Measurements from ENCODE around the gene RHD.
"Not testable (repeated sequence)": the region's sequence is repeated elsewhere in the genome, so short reads cannot be mapped to it uniquely, and the experiment has no call there.

RHD gene

DNA sequence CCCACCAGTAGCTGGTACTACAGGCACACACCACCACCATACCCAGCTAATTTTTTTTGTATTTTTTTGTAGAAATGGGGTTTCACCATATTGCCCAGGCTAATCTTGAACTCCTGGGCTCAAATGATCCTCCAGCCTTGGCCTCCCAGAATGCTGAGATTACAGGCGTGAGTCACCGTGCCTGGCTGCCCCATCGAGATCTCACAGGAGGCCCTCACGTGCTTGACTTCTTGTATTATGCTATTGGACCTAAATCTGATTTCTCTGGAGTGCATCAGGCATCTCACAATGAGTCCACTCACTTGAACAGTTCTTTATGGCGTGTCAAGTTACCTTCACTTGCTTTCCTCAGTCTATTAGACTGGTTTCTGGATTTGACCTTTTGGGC is 15.7 kb upstream of the RHD start:
- no peak for DNase-seq

DNA sequence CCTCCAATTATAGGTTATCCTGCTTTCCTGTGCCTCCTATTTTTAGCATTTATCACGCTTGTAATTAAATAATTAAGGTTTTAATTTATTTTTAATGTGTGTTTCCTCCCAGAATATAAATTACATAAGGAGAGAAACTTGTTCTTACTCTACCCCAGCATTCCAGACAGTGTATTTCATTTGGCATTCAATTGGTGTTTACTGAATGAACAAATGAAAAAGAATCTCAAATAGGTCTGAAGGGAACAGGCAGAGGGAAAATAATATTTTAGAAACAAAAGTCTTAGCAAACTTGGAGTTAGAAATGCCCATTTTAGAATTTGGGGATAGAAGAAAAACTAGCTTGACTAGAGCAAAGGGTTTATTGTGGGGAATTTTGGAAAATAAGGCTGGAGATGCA is 15.1 kb upstream of the RHD start:
- no peak for DNase-seq

DNA sequence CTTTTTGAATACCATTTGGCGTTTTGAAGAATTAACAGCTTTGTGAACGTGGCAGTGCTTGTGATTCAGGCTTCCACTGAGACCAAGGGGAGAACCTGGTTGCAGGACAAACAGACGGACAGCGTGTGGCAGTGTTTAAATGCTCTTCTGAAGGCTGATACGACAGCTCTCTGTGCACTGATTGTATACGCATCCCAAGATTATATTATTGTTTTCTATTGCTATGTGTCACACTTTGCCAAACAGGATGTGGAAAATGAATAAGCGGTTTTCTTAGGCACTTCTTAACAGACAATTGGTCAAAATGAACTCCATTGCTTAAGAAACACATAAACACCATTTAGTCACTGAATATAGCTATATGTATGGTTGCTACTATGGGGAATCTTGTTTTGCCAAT is 12.5 kb upstream of the RHD start:
- not testable (repeated sequence) for DNase-seq

DNA sequence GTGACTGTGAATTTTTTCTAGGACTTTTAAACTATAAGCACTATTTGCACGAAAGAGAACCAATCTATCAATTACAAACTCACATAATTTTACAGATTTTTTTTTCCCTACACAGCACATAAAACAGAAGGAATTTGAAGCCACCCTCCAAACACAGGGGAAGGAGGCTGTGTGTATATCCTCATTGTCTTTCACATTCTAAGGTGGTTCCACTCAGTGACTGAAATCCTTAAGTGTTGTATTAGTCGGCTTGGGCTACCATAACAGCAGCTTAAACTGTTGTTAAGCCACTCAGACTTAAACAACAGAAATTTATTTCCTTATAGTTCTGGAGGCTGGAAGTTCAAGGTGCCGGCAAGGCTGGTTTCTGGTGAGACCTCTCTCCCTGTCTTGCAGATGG is 12.0 kb upstream of the RHD start:
- DNase-seq: not testable (repeated sequence)

- not testable (repeated sequence) for DNase-seq
These were observed 5.6 kb upstream of the RHD start for GRCh38 chr1:25266554-25267287.

GRCh38 chr1:25267288-25268142 is 4.8 kb upstream of the RHD start:
- DNase-seq: peak in 44 of 56 donors; percentile 4 to 87 (median 52)

DNA sequence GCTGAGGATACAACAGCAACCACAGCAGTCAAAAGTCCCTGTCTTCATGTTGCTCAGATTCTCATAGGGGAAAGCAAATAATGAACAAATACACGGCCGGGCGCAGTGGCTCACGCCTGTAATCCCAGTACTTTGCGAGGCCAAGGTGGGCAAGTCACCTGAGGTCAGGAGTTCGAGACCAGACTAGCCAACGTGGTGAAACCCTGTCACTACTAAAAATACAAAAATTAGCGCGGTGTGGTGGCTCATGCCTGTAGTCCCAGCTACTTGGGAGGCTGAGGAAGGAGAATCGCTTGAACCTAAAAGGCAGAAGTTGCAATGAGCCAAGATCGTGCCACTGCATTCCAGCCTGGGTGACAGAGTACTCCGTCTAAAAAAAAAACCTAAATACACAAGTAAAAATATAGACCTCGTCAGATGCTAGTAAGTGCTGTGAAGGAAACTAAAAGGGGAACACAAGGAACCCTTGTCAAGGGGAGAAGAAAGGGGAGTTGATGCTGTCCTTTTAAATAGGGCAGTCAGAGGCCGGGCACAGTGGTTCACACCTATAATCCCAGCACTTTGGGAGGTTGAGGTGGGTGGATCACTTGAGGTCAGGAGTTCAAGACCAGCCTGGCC is 4.1 kb upstream of the RHD start:
- not testable (repeated sequence) for DNase-seq

DNA sequence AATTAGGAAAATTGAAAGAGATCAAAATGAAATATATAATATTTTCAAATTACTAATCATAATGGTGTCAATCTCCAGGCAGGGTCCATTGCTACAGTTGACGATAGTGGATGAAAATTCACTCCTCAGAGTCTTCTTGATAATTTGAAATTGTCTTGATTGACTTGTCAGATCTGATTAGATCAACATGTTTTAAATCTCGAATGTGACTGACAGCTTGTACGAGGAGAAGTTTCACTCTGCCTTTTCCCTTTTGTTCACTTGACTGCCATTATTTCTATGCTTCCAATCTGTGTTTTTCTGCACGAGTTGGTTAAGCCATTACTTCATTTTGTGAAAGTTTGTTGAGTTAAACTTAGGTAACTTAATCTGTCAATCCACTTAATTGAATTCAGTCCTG is 3.3 kb downstream of the RHD start:
- DNase-seq: not testable (repeated sequence)

DNA sequence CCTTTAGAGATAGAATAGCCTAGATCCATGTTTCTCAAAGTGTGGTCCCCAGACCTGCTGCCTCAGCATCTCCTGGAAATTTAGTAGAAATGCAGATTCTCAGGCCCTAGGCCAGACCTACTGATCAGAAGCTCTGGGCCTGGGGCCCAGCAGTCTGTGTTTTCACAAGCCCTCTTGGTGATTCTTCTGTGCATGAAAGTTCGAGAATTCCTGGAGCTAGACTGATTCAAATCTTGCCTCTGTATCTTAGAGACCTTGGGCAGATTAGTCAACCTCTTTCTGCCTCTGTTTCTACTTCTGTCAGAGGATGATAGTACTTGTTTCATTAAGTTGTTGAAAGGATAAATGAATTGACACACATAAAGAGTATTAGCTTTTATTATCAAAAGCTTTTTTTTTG is 5.0 kb downstream of the RHD start:
- not testable (repeated sequence) for DNase-seq

GRCh38 chr1:25278358-25278757 is 6.0 kb downstream of the RHD start:
- not testable (repeated sequence) for DNase-seq

- DNase-seq: not testable (repeated sequence)
These were observed 6.5 kb downstream of the RHD start for GRCh38 chr1:25278790-25279189.

DNA sequence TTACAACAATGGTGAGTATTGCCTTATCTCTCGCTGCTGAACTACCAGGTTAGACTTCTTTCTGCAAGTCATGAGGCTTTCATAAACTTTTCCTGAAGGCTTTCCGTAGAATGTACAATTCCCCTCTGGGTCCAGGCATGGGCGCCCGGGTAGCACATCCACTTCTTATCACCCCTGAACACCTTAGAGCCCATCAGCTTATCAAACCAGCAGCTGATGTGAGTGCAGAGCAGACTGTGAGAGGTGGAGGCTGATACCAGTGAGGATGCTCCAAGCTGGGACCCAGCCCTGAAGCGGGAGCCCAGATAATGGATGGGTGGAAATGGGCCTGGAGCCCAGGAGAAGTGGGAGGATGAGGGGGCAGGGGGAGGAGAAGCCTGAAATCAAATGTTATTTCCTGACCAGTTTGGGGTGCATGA is 7.4 kb downstream of the RHD start:
- peak in 1 of 56 donors; percentile 2 for DNase-seq

DNA sequence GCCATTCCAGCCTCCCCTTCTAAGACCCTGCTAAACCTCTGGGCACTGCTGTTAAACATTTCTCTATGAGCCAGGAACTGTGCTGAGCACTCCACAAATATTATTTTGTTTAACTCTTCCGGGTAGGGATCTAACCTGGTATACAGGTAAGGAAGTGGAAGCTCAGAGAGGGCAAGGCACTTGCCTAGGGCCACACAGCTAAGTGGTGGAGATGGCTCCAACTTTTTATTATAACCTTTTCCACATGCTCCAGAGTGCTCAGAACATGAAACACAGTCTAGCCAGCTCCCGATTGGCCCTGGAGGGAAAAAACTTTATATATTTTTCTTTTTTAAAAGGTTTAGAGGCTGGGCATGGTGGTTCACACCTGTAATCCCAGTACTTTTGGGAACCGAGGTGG is 13.6 kb downstream of the RHD start:
- DNase-seq: not testable (repeated sequence)

DNA sequence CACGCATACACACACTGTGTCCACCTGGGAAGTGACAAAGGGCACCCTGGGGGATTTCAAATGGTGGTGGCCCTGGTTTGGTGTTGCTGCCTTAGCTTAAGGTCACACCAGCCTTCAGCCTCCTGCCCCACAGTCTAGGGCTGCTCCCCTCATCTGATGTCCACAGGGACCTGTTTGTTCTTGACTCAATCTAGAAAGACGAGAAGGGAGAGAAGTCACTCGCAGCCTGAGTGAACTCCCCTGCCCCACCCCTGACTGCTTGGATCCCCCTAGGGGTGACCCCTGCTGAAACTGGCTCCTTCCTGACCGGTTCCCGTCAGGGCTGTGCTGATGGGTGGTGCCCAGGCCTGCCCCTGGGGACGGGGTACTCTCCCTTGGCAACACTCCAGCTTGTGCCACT is 14.9 kb downstream of the RHD start:
- not testable (repeated sequence) for DNase-seq

DNA sequence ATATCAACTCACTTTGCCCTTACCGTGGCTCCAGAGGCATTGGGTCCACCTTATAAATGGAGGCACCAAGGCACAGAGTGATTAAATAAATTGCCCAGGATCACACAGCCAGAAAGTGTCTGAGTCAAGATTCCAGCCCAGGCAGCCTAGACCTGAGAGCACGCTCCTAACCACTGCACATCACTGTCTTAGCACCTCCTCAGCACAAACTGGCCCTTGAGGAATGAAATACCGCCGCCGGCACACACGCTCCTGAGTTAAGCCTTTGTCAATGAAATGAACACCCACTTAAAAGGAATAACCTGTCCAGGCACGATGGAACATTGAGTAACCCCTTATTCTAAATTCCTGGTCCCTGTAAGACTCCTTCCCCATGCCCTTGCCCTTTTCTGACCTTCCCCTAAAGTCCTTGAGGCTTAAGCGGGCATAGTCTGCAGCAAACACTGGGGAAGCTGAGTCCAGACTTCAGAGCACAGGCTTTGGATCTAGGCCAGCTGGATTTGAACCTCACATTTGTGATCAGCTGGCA is 16.3 kb downstream of the RHD start:
- DNase-seq: not testable (repeated sequence)

DNA sequence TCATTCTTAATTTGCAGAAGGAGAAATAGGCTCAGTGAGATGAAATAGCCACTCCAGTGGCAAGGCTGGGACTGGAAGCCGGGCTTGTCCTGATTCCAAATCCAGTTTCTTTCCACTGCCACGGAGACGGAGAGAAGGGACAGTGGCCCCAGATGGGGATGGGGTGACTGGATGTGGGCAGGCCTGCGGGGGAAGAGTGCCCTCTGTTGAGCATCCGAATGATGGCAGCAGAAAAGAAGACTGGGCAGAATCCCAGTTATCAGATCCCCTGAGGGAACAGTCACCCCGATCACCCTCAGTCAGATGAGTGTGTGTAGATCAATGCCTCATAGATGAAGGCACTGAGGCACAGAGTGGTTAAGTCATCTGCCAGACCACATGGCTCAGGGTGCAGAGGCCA is 17.7 kb downstream of the RHD start:
- peak in 7 of 56 donors; percentile 4 to 24 (median 13) for DNase-seq

DNA sequence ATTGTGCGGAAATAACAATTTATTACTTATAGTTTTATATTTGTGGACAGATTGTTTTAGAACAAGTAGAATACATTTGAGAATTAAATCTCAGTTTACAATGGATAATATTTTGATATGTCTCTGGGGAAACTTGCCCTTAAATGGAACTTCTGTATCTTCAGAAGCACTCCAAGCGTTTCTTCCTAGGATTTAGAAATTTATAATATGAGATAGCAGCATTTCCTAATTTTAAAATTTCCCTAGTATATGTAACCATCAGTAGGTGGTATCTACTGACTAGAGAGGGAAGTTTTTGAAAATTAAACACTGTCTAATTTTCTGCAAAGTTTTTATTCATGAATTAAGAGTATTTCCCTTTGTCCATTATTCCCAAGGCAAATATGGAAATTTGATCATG is 21.1 kb downstream of the RHD start:
- not testable (repeated sequence) for DNase-seq

DNA sequence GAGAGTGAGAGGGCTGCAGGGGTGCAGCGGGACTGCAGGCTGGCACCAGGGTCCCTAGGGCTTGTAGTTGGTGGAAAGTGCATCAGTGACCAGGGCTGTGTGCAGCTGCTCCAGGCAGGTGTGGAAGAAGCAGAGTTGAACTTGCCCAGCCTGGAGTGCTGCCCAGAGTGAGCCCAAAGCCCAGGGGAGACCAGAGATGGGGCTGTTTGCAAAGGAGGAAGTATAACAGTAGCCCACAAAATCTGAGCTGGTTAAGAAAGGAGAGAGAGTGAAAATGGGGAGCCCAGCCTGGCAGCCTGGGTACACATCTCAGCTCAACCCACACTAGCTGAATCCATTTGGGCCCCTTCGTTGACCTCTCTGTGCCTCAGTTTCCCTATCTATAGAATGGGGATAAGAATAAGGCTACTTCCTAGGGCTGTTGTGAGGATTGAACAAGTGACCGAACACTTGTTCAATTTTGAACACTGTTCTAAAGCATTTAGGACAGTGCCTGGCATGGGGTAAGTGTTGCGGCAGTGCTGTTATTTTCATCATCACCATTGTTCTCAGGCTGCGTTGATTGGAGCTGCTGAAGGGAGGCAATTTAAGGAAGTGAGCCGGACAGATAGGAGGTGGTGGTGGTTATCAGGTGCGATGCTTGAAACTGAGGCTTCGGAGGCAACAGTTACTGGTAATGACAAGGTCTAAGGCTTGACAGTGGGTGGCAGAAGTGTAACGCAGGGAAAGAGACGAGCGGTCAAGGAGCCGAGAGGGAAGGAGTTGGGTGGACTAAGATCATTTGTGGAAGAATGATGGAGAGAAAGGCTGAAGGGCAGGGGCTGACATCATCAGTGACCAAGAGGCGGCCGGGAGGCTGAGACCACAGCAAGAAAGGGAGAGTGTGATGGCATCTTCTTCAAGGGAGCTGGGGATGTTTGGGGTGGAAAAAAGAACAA is 22.8 kb downstream of the RHD start:
- DNase-seq: not testable (repeated sequence)

DNA sequence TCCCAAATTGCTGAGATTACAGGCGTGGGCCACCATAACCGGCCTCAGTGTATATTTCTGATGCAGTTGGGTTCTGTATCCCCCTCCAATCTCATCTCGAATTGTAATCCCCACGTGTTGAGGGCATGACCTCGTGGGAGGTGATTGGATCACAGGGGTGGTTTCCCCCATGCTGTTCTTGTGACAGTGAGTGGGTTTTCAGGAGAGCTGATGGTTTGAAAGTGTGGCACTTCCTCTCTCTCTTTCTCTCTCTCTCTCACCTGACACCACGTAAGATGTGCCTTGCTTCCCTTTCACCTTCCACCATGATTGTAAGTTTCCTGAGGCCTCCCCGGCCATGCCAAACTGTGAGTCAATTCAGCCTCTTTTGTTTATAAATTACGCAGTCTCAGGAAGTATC is 24.2 kb downstream of the RHD start:
- not testable (repeated sequence) for DNase-seq

GRCh38 chr1:25300729-25301128 is 28.4 kb downstream of the RHD start:
- DNase-seq: not testable (repeated sequence)

- not testable (repeated sequence) for DNase-seq
These were observed 30.0 kb downstream of the RHD start for GRCh38 chr1:25302330-25302729.

Data from amygdala (tissue), 56 donors.